Gastroesophageal sphincter (tissue), 3 donors: ENCODE data around the gene DNLZ.

ENCODE experiments used
- EP300 ChIP-seq: sonication (generic); formaldehyde crosslinking; IDR thresholded peaks from one replicate; pipeline ENCODE4 v1.6.1; 2017; ENCODE audit warnings: antibody characterized with exemption, mild to moderate bottlenecking
- POLR2A ChIP-seq, 2 donors: fragments of 450-650 bp; IDR thresholded peaks; one replicate each; pipeline ENCODE4 v1.6.1; 2017; ENCODE audit warnings: antibody characterized with exemption in 2 of 2, mild to moderate bottlenecking in 2 of 2, moderate library complexity in 1 of 2
- POLR2AphosphoS5 ChIP-seq: sonication (generic); formaldehyde crosslinking; IDR thresholded peaks from one replicate; pipeline ENCODE4 v1.6.1; 2017; ENCODE audit warnings: antibody characterized with exemption
- TF ChIP-seq, protein P1 (sequence below), 4 experiments: fragments of 200-600 bp in 2 of 4; fragments of 450-650 bp in 2 of 4; sonication (generic) in 1 of 4; IDR thresholded peaks; one replicate each; pipeline ENCODE4 v1.5.1; 2017 to 2019; ENCODE audit warnings: antibody characterized with exemption in 4 of 4, mild to moderate bottlenecking in 2 of 4, moderate library complexity in 2 of 4

DNA sequence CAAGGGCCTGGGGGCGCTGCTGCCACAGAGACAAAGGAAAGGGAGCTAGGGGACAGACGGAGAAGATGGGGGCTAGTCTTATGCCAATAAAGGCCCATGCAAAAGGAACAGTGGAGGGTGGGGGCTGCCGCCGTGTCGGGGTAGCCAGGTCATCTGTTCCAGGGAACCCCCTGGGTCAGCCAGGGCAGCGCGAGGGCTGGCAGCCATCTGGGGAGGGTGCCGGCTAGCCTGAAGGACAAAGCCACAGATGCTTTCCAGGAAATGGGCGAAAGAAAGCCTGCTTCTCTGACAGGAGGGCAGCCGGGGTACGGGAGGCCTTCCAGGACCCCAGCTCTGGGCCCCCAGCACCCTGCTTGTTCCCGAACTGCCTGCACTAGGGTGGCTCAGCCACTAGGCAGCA lies 11.6 kb upstream of the DNLZ start:
- TF ChIP-seq, protein P1, sequence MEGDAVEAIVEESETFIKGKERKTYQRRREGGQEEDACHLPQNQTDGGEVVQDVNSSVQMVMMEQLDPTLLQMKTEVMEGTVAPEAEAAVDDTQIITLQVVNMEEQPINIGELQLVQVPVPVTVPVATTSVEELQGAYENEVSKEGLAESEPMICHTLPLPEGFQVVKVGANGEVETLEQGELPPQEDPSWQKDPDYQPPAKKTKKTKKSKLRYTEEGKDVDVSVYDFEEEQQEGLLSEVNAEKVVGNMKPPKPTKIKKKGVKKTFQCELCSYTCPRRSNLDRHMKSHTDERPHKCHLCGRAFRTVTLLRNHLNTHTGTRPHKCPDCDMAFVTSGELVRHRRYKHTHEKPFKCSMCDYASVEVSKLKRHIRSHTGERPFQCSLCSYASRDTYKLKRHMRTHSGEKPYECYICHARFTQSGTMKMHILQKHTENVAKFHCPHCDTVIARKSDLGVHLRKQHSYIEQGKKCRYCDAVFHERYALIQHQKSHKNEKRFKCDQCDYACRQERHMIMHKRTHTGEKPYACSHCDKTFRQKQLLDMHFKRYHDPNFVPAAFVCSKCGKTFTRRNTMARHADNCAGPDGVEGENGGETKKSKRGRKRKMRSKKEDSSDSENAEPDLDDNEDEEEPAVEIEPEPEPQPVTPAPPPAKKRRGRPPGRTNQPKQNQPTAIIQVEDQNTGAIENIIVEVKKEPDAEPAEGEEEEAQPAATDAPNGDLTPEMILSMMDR (IDR thresholded peaks at IDR 0.05): no peak
- TF ChIP-seq POLR2AphosphoS5 (no peak), POLR2A (IDR thresholded peaks at IDR 0.05) (no peak), EP300 (no peak)
